Thymus (tissue), 11 donors: Measurements from ENCODE around the gene NUF2. TPM values are rescaled to one million over a fixed set of nuclear protein-coding genes. Genes with fewer than 3 reads are reported as not detected.
"Not testable (repeated sequence)": the region's sequence is repeated elsewhere in the genome, so short reads cannot be mapped to it uniquely, and the experiment has no call there.

Experiments
- DNase-seq, 9 donors: peaks; one replicate each; pipeline ENCODE4 v3.0.0-alpha.2; 2013; ENCODE audit warnings: low spot score in 9 of 9, low read depth in 6 of 9, missing footprints in 1 of 9
- H3K27ac ChIP-seq, 2 donors: one replicate each; pipeline ENCODE4 v1.5.1; 2013; ENCODE audit warnings: control low read depth in 1 of 2, low read depth in 1 of 2, low read length in 1 of 2, mild to moderate bottlenecking in 1 of 2, moderate library complexity in 1 of 2
- H3K27me3 ChIP-seq, 2 donors: one replicate each; pipeline ENCODE4 v1.5.1; 2013; ENCODE audit warnings: low read length in 1 of 2; ENCODE audit not compliant: control insufficient read depth in 2 of 2, insufficient read depth in 1 of 2
- H3K36me3 ChIP-seq, 2 donors: one replicate each; pipeline ENCODE4 v1.5.1; 2013; ENCODE audit warnings: low read length in 1 of 2, mild to moderate bottlenecking in 1 of 2, moderate library complexity in 1 of 2; ENCODE audit not compliant: control insufficient read depth in 2 of 2, insufficient read depth in 2 of 2
- H3K4me1 ChIP-seq, 2 donors: one replicate each; pipeline ENCODE4 v1.5.1; 2013; ENCODE audit warnings: low read length in 2 of 2; ENCODE audit not compliant: control insufficient read depth in 2 of 2, insufficient read depth in 2 of 2
- H3K4me3 ChIP-seq, 2 donors: one replicate each; pipeline ENCODE4 v1.5.1; 2013; ENCODE audit warnings: low read length in 2 of 2, control low read depth in 1 of 2, mild to moderate bottlenecking in 1 of 2
- H3K9me3 ChIP-seq, 2 donors: one replicate each; pipeline ENCODE4 v1.5.1; 2013; ENCODE audit warnings: low read length in 1 of 2, mild to moderate bottlenecking in 1 of 2; ENCODE audit not compliant: control insufficient read depth in 2 of 2, insufficient read depth in 1 of 2
- WGBS: extraction: QIAGEN DNeasy Blood & Tissue Kit; methylation state at CpG from one replicate; pipeline ENCODE4 v1.1.7; 2013; 5-methylcytosine and 5-hydroxymethylcytosine counted together
- polyA plus RNA-seq: library from polyadenylated mRNA; stranded (reverse); fragments of 200-250 nt; gene quantifications from one replicate; pipeline ENCODE4 v1.2.3, GENCODE V29; 2013
- total RNA-seq: library from RNA; stranded (reverse); fragments of 120-200 nt; gene quantifications from one replicate; pipeline ENCODE4 v1.2.4, GENCODE V29; 2013
- donor health status: healthy.

NUF2 gene
- total and polyA plus RNA-seq, 2 donors, result 17.8 to 45.8 TPM

DNA sequence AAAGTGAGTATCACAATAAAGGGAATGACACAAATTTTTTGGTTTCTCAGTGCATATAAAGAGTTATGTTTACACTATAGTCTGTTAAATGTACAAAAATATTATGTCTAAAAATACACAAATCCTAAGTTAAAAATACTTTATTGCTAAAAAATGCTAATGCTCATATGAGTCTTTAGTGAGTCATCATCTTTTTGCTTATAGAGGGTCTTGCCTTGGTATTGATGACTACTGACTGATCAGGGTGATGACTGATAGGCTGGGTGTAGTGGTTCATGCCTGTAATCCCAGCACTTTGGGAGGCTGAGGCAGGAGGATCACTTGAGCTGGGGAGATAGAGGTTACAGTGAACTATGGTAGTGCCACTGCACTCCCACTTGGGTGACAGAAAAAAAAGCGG lies 12.9 kb upstream of the NUF2 start:
- 96% methylated on average over 1 of the region's 1 CpG for WGBS
- Histone ChIP-seq H3K27ac (no peak overlapping the region), H3K27me3 (no peaks in the 10 kb centered on the region), H3K4me3 (no peak overlapping the region), H3K36me3 (peaks cover 2 to 3% of the 10 kb centered on the region in 2 donors), H3K9me3 (no peaks in the 10 kb centered on the region), H3K4me1 (no peaks in the 10 kb centered on the region)
- DNase-seq, result no peak

DNA sequence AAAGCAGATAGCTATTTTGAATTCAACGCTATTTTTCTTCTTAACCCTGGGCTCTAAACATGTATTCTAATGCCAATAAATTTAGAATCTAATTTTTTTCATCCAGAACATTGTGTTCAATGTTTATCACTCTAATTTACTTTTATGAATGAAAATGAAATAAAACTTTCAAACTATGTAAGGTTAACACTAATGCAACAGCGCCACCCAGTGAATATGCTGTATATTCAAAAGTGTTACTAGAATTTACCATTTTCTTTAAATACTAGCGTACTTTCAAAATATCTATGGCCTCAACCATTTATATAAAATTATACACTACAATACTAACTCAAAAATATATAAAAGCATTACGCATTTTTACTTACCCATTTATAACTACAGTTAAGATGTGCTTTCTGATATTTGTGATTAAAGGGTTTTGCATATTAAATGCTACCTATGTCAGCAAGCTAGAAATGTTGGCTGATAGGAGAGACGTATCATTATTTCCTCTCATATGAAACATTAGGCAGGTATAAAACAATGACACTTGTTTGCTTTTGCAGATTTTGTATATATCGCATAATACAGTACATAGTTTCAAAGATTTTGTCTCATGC lies 5.9 kb upstream of the NUF2 start:
- Histone ChIP-seq H3K4me3 (no peak overlapping the region), H3K36me3 (peaks cover 0 to 15% of the 10 kb centered on the region in 2 donors), H3K27ac (no peak overlapping the region), H3K4me1 (peaks cover 2% of the 10 kb centered on the region in 2 donors), H3K27me3 (no peaks in the 10 kb centered on the region), H3K9me3 (no peaks in the 10 kb centered on the region)
- WGBS, result 82% methylated on average over 6 of the region's 6 CpGs
- DNase-seq, result peak in 8 of 9 donors; percentile 15 to 61 (median 34)

DNA sequence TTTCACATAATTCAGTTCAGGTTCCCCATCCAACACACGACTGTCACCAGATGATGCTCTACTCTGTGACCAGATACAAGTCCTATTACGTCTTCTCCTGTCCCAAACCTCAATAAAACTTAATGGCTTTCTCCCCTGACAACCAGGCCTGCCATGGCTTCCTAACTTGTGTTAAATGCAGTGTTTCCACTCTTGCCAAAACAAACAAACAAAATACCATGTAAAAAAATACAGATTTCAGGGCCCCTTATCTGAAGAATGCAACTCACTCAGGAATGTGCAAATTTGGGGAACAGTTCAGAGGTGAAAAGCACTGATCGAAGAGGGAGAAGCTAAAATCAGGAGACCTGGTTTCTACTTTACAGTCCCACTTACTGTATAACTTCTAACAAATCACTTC lies 863 bp upstream of the NUF2 start:
- no peak for DNase-seq

DNA sequence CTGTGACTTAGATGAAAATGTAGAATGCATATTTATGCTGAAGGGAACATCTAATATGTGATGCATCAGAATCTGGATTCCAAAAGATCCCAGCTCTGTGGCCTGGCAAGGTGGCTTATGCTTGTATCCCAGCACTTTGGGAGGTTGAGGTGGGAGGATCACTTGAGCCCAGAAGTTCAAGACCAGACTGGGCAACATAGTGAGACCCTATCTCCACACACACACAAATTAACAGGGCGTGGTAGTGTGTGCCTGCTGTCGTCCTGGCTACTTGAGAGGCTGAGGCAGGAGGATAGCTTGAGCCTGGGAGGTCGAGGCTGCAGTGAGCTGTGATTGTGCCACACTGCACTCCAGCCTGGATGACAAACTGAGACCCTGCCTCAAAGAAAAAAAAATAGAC lies 1.6 kb downstream of the NUF2 start:
- peak overlapping the region in 1 of 2 donors; percentile 91 for H3K4me3 ChIP-seq

More for the DNA sequence above, 863 bp upstream of the NUF2 start:
- no peaks in the 10 kb centered on the region for H3K27me3 ChIP-seq
- H3K27ac ChIP-seq, result peak overlapping the region in 1 of 2 donors; percentile 98
- peaks cover 0 to 21% of the 10 kb centered on the region in 2 donors for H3K36me3 ChIP-seq
- 56% methylated on average over 3 of the region's 3 CpGs for WGBS
- peaks cover 3 to 8% of the 10 kb centered on the region in 2 donors for H3K4me1 ChIP-seq
- no peaks in the 10 kb centered on the region for H3K9me3 ChIP-seq
- H3K4me3 ChIP-seq, result peak overlapping the region; percentile 63 to 91

DNA sequence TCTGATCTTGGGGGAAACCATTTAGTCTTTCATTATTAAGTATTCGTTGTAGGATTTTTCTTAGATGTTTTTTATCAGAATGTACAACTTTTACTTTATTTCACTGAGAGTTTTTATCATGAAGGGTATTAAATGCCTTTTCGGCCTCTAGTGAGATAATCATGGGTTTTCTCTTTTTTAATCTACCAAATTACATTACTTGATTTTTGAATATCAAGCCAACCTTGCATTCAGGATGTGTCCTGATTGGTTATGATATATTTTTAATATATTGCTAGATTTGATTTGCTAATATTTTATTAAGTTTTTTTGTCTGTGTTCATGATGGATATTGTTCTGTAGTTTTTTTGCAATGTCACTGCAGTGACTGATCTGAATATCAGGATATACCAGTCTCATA lies 9.4 kb downstream of the NUF2 start:
- no peaks in the 10 kb centered on the region for H3K4me1 ChIP-seq
- peaks cover 0 to 25% of the 10 kb centered on the region in 2 donors for H3K36me3 ChIP-seq
- 98% methylated on average over 2 of the region's 2 CpGs for WGBS
- no peak overlapping the region for H3K27ac ChIP-seq
- H3K27me3 ChIP-seq, result no peaks in the 10 kb centered on the region
- no peak for DNase-seq
- no peaks in the 10 kb centered on the region for H3K9me3 ChIP-seq
- no peak overlapping the region for H3K4me3 ChIP-seq

More for the DNA sequence above, 1.6 kb downstream of the NUF2 start:
- not testable (repeated sequence) for DNase-seq, H3K4me1 ChIP-seq, H3K27ac ChIP-seq, H3K9me3 ChIP-seq, H3K27me3 ChIP-seq
- H3K36me3 ChIP-seq, result peaks cover 0 to 17% of the 10 kb centered on the region in 2 donors
- WGBS, result over 99% methylated on average over 3 of the region's 3 CpGs

DNA sequence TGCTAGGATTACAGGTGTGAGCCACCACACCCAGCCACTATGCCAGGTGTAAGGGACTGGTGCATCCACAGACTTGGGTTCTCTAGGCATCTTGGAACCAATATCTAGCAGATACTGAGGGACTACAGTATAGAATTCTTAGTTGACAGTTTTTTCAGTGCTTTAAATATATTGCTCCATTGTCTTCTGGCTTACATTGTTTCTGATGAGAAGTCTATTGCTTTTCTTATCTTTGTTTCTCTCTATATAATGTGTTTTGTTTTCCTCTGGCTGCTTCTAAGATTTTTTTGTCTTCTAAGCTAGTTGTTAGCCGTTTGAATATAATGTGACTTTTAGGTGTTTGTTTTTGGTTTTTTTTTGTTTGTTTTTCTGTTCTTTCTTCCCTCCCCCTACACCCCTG lies 13.5 kb downstream of the NUF2 start:
- H3K36me3 ChIP-seq, result peaks cover 0 to 30% of the 10 kb centered on the region in 2 donors
- H3K4me3 ChIP-seq, result no peak overlapping the region
- no peaks in the 10 kb centered on the region for H3K4me1 ChIP-seq
- H3K27ac ChIP-seq, result no peak overlapping the region
- no peaks in the 10 kb centered on the region for H3K27me3 ChIP-seq
- H3K9me3 ChIP-seq, result no peaks in the 10 kb centered on the region
- no peak for DNase-seq
- 97% methylated on average over 1 of the region's 1 CpG for WGBS

DNA sequence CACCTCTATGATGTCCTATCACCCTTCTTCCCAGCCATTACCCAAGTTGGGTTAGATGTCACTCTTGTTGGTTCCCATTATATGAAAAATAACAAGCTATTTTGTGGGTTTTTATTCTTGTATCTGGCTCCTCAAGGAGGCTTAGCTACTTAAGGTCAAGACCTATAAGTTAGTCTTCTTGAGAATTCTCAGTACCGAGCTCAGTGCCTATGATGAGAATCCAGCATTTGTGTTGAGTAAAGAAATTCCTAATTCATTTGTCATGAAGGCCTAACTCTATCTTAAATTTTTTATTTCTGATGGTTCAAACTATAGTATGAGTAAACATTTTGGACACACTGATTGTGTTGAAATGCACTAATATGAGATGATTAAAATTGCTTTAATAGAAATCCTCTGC lies 15.9 kb downstream of the NUF2 start:
- Histone ChIP-seq H3K27ac (no peak overlapping the region), H3K36me3 (peaks cover 0 to 34% of the 10 kb centered on the region in 2 donors), H3K27me3 (no peaks in the 10 kb centered on the region), H3K4me1 (no peaks in the 10 kb centered on the region), H3K9me3 (no peaks in the 10 kb centered on the region), H3K4me3 (no peak overlapping the region)
- DNase-seq, result no peak
- 99% methylated on average over 1 of the region's 1 CpG for WGBS

DNA sequence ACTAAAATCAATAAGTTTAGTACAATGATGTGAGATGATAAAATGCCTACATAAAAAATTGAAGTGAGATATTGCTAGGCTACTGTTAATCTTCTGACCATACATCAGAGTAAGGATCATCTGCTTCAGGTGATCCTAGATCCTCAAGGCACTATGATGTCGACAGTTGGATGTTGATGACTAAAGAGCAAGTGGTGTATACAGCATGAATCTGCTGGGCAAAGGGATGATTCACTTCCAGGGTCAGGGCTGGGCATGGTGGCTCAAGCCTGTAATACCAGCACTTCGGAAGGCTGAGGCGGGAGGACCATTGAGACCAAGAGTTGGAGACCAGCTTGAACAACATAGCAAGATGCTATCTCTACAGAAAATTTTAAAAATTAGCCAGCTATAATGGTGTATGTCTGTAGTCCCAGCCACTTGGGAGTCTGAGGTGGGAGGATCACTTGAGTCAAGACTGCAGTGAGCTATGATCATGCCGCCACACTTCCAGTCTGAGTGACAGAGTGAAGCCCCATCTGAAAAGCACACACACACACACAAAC lies 24.6 kb downstream of the NUF2 start:
- no peak overlapping the region for H3K27ac ChIP-seq
- no peaks in the 10 kb centered on the region for H3K27me3 ChIP-seq
- H3K36me3 ChIP-seq, result peaks cover 5 to 27% of the 10 kb centered on the region in 2 donors
- H3K9me3 ChIP-seq, result no peaks in the 10 kb centered on the region
- H3K4me1 ChIP-seq, result no peaks in the 10 kb centered on the region
- H3K4me3 ChIP-seq, result no peak overlapping the region
- DNase-seq, result no peak
- WGBS, result 74% methylated on average over 4 of the region's 4 CpGs

DNA sequence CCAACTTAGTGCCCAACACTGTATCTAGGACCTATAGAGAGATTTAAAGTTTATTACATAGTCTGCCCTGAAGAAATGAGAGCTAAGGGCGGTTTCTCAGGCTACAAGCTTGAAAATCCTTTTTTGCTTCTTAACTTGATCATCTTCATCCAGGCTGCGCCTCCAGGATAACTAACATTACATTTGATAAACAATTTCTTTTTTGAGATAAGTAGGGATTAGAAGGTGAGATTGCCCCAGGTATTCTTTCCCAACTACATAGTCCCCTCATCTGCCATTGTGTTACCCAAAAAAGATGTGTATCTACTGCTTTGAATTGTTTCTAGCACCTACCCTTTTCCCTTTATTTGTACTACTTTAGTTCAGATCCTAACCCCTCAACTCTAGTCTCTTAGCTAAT lies 25.4 kb downstream of the NUF2 start:
- Histone ChIP-seq H3K4me3 (no peak overlapping the region), H3K4me1 (no peaks in the 10 kb centered on the region), H3K9me3 (no peaks in the 10 kb centered on the region), H3K27ac (no peak overlapping the region), H3K36me3 (peaks cover 5 to 27% of the 10 kb centered on the region in 2 donors), H3K27me3 (no peaks in the 10 kb centered on the region)
- no peak for DNase-seq
- WGBS, result 98% methylated on average over 2 of the region's 2 CpGs
